HPDE6-E6E7 (cell line): ENCODE measurements around the gene TIMELESS.
"Not testable (repeated sequence)": the region's sequence is repeated elsewhere in the genome, so short reads cannot be mapped to it uniquely, and the experiment has no call there.

Experiments
- DNase-seq: peaks from one replicate; pipeline ENCODE4 v3.0.0; 2011; ENCODE audit warnings: missing footprints; ENCODE audit errors: extremely low spot score

Gene TIMELESS

GRCh38 chr12:56404227-56404626 lies 45.0 kb downstream of the TIMELESS start:
- not testable (repeated sequence) for DNase-seq

DNA sequence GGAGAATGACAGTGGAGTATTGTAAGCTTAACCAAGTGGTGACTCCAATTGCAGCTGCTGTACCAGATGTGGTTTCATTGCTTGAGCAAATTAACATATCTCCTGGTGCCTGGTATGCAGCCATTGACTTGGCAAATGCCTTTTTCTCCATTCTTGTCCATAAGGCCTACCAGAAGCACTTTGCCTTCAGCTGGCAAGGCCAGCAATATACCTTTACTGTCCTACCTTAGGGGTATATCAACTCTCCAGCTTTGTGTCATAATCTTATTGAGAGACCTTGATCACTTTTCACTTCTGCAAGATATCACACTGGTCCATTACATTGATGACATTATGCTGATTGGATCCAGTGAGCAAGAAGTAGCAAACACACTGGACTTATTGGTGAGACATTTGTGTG lies 47.6 kb downstream of the TIMELESS start:
- DNase-seq: not testable (repeated sequence)

DNA sequence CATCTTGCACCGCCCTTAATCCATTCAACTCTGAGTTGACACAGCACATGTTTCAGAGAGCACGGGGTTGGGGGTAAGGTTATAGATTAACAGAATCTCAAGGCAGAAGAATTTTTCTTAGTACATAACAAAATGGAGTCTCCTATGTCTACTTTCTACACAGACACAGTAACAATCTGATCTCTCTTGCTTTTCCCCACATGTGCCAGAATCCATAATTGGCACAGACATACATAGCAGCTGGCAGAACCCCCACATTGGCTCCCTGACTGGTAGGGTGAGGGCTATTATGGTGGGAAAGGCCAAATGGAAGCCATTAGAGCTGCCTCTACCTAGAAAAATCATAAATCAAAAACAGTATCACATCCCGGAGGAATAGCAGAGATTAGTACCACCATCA lies 48.1 kb downstream of the TIMELESS start:
- DNase-seq: not testable (repeated sequence)

DNA sequence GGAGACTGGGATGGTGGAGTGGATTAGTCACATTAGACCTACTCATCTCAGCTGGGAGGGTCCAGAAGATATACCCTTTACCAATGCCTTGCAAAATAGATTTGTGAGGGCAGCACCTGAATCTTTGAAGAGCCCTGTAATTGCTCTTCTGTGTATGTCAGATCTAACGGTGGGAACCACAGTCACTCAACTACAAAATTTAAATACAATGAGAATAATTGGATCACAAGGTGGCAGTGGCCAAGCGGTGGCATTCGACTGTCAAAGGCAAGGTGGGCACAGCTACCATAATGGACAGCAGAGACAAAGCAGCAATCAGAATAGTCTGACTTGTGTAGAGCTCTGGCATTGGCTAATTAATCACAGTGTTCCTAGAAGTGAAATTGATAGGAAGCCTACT lies 49.8 kb downstream of the TIMELESS start:
- DNase-seq: not testable (repeated sequence)

- DNase-seq: no peak
These were observed 50.9 kb downstream of the TIMELESS start for GRCh38 chr12:56398324-56398723.

- DNase-seq: no peak
These were observed 56.9 kb downstream of the TIMELESS start for GRCh38 chr12:56392331-56392730.

GRCh38 chr12:56391721-56392120 lies 57.5 kb downstream of the TIMELESS start:
- DNase-seq: no peak

- DNase-seq: no peak
These were observed 59.8 kb downstream of the TIMELESS start for GRCh38 chr12:56389412-56389811.

DNA sequence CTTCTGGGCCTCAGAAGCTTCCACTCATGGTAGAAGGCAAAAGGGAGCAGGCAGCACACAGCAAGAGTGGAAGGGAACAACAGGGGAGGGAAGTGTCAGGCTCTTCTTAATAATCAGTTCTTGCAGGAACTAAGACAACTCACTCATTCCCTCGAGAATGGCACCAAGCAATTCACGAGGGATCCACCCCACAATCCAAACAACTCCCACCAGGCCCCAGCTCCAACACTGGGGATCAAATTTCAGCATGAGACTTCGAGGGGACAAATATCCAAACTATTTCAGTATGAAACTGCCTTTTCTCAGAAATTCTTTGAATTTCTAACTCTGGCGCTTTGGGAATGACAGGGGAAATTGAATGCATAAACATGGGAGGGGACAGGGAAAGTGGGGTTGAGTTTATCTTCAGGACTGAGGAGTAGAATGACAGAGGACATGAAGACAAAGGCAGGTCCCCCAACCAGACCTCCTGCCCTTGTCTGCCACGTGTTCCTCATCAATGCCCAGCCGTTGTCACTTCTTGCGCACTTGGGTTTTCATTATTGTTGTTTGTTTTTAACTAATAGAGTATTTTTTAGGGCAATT lies 62.0 kb downstream of the TIMELESS start:
- DNase-seq: no peak

DNA sequence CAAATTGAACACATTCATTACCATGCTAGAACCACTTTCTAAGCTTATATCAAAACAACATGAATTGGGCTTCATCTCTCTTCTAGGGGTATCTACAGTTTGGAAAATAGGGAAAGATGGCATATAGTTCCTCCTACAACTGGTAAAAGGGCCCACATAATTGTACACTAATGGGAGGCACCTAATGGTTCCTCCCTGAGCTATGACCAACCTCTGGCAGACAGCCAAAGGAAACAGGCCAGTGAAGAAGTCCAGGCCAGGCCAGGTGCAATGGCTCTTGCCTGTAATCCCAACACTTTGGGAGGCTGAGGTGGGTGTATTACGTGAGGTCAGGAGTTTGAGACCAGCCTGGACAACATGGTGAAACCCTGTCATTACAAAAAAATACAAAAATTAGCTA lies 63.4 kb downstream of the TIMELESS start:
- no peak for DNase-seq

DNA sequence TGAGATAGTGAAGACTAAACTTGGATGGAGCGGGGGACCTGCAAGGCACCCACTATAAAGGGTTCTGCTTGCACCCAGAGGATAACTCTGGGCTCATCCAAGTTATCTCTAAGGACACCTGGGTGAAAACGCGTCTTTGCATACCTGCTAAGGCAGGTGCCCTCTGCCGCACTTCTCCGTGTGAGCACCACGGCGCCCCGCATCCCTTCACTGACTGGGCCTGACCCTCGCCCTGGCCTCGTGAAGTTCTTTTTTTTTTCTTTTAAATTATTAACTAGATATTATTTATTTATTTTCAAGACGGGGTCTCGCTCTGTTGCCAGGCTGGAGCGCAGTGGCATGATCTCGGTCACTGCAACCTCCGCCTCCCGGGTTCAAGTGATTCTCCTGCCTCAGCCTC lies 66.6 kb downstream of the TIMELESS start:
- no peak for DNase-seq

DNA sequence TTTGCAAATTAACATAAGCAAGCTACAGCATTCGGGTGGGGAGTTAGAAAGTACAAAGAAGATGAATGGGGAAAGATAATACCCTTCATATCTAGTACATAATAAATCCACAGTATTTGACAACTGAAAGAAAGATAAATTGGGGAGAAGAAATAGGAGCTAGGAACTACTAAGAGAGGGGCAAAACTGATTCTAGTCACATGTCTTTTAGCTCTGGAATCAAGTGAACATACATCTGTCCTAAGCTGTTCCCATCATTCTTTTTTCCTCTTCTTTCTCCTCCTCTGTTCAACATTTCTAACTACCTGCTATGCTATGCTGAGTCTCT lies 71.3 kb downstream of the TIMELESS start:
- no peak for DNase-seq

DNA sequence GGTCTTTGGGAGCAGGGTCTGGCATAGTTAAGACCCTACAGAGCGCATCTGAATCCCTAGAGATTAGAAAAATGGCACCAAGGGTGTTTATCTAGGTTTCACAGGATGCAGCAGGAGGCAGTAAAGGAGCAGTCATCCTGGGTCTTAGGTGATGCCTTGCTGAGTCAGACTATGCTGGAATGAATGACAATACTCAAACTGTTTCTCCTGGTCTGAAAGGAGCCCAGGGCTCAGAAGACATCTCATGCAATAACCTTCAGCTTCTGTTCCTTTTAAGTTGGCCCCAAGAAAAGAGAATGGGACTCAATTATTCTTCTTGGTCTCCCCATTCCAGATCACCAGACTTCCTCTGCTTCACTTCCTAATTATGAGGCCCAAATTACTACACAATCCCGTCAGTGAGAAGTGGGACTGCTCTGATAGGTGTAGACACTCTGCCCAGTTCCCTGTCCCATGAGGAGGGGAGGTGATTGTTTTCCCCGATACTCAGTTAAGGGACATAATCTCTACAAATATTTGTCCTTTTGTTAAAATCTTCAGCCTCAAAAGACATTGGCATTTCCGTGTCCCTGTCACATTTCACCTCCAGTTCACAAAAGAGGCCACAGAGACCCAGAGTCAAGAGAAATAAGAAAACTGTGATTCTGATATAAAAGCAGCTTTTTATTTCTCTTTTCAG lies 71.8 kb downstream of the TIMELESS start:
- peak; percentile 37 for DNase-seq

- no peak for DNase-seq
These were observed 73.4 kb downstream of the TIMELESS start for GRCh38 chr12:56375598-56376434.

- DNase-seq: no peak
These were observed 74.3 kb downstream of the TIMELESS start for GRCh38 chr12:56374726-56375597.

DNA sequence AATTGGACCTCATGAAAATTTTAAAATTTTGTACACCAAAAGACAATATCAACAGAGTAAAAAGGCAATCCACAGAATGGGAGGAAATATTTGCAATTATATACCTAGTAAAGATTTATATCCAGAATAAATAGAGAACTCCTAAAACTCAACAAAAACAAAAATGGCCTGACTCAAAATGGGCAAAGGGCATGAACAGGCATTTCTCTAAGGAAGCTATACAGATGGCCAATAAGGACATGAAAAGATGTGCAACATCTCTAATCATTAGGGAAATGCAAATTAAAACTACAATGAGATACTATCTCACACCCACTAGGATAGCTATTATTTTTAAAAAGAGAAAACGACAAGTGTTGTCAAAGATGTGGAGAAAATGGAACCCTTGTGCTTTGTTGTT lies 75.7 kb downstream of the TIMELESS start:
- no peak for DNase-seq

GRCh38 chr12:56366948-56367347 lies 82.3 kb downstream of the TIMELESS start:
- no peak for DNase-seq
